Caki2 (cell line): ENCODE results near the gene MED12L. TPM values are rescaled to one million over a fixed set of nuclear protein-coding genes. Genes with fewer than 3 reads are reported as not detected.

Experiments
- DNase-seq: peaks from one replicate; pipeline ENCODE4 v3.0.0-alpha.2; 2015; ENCODE audit warnings: low read depth
- in situ Hi-C: cut with HindIII; loops from 2 replicates; pipeline ENCODE4 v1.10.0; 2016; ENCODE audit warnings: low sequenced_read_pairs, low pct_unique_long_range_greater_than_20kb, mixed read lengths
- total RNA-seq: library from RNA; depleted of rRNA; stranded (reverse); fragments of >200 nt; shearing (Covaris generic); gene quantifications from 2 replicates; pipeline ENCODE4 v1.2.3, GENCODE V29; 2014; ENCODE audit warnings: low replicate concordance

The MED12L gene
- total RNA-seq, 1 experiment from 2014 or later, result 0.24 TPM

DNA sequence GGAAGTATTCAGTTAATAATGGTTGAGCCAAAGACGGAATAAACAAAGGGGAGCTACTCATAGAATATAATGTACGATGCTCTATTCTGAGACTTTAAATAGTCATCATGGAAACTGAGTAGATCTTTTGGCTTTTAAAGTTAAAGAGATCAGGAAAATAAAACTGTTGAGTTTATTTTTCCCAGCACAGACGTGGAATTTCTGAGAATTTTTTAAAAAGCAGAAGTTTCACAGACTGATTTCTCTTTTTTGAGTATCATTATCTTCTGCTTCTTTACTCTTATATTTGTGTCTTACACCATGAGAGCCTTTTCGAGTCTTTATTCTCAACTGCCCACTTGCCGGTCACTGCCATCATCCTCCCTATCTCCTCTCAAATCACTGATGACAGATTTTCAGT lies 179.7 kb downstream of the MED12L start:
- in situ Hi-C loops, result no loop called here
- DNase-seq, result no peak

DNA sequence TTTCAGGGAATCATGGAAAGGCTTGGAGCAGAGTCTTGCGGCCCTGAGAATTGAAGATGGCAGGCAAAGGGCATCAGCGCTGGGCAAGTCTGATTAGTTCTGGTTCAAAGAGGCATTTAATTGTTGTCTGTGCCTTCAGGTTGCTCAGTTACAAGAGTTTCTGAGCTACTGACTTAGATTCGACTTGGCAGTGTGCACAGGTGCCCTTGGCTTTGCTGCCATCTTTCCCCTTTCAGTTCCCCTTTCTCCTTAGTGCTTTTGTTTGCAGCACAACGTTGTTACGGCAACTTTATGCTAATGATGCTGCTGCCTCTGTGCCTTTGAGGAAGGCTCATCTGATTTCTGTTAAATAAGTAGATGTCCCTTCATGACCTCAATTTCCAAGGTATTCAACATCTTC lies 180.4 kb downstream of the MED12L start:
- in situ Hi-C loops, result no loop called here
- no peak for DNase-seq

DNA sequence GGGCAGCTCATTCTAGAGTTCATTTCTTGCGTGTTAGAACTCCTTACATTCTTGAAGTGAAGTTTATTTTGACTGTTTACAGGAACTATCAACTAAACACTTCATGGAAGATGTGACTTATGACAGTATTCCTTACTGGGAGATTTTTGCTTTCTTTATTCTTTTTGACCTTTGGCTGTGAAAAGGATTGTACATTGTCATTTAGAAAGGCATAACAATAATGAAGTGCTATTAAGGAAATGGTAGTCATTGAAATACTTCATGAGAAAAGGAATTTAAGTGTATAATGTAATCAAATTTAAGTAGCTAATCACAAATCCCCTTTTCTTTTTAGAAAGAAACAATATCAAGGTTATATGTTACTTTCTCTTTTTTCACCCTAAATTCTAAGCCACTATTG lies 181.6 kb downstream of the MED12L start:
- in situ Hi-C loops, result no loop called here
- no peak for DNase-seq

DNA sequence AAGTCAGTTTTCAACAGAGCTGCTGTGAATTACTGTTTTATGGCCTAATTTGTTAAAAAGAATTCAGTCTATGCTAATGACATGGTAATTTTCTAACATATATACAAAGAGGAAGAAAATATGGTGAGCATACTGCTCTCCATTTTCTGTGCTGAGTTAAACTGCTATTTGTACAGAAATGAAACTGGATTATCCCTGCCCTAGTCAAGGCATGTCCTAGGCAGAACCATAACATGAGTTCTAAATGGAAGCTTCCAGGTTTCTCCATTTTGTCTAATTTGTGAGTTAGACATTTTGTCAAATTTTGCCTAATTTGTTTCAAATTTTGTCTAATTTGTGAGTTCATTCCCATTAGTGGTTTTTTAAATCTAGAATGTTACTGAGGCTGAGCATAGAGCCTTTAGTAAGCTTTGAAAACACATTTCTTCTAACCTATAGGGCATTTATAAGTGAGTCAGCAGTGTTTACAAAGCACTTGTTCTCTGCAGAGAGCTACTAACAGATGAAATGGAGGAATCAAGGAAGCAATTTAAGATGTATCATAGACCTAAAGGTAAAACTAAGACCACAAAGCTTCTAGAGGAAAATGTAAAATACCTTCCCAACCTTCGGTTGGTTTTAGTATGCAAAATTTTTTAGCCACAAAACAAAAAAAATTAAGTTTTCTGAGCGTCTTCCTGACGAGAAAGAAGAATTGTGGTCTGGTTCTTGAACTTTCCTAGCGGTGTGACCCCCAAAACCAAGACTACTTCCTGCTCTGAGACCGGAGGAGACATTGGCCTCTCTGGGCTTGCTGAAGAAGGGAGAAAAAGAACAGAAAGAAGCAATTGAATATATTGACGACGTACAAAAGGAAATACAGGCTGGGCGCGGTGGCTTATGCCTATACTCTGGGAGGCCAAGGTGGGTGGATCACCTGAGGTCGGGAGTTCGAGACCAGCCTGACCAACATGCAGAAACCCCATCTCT lies 183.1 kb downstream of the MED12L start:
- in situ Hi-C loops, result no loop called here
- DNase-seq, result no peak

DNA sequence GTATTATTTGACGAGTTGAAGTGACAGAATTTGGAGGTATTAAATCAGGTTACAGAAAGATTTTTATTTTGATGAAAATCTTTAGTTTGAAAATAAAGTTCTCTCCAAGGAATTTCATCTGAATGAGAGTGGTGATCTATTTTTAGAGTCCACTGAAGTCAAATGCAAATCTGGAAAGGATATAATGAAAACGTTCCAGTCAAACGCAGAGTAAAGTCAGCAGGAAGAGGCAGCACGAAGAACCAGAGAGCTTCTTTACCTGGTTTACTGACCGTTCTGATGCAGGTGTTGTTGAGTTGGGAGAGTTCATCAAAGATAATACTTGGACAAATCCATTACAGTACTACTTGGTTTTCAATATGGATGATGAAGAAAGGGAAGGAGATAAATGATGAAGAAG lies 184.2 kb downstream of the MED12L start:
- in situ Hi-C loops, result no loop called here
- no peak for DNase-seq

DNA sequence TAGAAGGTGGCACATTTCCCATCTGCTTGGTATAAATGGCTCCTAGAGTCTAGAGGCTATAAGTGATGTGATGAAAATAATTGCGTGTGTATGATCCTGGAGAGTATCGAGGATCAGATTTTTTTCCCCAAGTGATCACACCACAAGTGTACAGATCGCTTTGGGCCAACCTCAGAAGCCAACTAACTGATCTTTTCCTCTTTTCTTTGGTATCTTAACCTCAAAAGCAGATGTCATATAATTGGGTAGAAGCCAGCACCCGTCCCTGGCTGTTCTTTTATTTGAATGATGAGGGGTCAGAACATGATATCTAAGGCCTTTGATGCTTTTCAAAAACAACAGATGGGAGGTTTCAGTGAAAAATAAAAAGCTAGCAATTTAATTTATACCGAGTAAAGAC lies 189.6 kb downstream of the MED12L start:
- DNase-seq, result no peak
- in situ Hi-C loops, result no loop called here

DNA sequence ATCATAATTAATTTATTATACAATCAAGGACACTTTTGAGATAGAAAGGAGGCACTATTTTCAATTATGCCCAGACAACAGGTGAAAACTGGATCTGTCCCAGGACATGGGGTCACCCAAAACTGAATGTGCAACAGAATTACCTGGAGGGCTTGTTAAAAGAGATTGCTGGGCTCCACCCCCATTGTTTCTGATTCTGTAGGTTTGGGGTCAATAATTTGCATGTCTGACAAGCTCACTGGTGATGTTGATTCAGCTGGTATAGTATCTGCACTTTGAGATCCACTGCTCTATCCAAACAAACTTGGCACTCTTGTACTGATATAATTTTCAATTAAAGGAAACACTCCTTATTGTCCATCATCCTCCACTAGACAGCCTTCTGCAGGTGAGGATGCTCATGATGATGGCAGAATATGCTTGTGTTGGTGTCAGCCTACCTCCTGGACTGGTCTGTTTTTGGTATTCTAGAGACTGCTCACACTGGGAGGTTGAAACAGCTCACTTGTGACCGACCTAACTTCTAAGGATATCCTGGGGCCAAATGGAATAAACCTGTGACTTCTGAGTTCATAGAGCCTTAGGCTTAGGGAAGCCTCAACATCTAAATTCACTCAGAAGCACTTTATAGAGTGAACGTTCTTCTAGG lies 190.7 kb downstream of the MED12L start:
- DNase-seq, result no peak
- in situ Hi-C loops, result no loop called here

DNA sequence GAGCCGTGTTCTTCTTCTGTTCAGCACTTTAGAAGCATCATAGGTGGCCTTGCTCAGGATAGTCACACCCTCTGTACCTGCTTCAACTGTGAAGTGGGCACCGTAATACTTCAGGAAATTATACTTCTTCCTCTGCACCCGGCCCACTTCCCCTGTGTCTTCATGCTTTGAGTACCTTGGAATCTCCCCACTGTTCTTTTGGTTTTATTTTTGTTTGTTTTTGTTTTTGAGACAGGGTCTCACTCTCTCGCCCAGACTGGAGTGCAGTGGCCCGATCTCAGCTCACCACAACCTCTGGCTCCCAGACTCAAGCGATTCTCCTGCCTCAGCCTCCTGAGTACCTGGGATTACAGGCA lies 191.2 kb downstream of the MED12L start:
- no peak for DNase-seq
- in situ Hi-C loops, result no loop called here

DNA sequence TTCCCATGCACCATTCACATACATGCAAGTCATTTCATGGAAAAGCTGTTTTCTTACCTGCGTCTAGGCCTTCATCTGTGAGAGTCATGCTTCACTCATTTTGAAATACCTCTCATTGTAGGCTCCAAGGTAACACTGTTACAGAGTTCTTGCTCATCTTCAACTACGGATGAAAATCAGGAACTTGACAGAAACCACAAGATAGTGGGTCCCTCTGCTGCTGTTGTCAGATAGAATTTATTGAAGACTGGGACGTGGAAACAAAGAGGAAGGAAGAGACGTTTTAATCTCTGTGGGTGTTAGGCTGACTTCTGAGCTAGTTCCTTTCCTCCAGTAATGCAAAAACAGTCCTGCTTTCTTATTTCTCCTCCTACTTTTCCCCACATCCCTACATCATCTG lies 192.8 kb downstream of the MED12L start, which contains the start of gene P2RY14:
P2RY14 (minus strand) TSS at position 313 of the 400 bp plus-strand sequence. CDS start 64,226 bp downstream, outside the sequence.
- no peak for DNase-seq
- in situ Hi-C loops, result no loop called here

DNA sequence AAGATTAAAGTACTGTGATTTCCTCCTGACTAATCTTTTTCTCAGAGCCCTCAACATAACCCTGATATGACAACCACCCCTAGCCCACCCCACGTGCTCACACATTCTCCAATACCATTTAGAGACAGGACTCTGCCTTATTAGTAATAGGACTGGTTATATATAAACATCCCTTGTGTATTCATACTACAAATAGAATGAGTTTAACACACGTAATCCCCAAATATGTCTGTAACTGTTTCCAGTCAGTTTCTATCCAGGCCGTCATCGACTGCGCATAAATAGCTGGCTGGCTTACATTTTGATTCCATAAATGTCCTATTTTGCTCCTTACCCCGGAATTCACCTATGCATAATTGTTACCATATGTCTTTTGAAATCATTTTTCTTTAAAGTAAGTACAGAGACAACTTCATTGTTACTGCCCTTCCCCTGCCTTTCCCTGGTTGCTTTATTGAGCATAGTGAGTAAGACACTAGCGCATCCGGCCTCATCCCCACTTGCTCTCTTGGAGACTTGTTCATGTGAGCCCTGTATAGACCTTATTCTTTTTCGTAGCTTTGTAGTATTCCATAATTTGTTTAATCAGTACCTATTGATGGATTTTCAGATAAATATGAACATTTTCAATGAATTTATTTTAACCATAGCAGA lies 196.3 kb downstream of the MED12L start:
- DNase-seq, result no peak
- in situ Hi-C loops, result no loop called here

DNA sequence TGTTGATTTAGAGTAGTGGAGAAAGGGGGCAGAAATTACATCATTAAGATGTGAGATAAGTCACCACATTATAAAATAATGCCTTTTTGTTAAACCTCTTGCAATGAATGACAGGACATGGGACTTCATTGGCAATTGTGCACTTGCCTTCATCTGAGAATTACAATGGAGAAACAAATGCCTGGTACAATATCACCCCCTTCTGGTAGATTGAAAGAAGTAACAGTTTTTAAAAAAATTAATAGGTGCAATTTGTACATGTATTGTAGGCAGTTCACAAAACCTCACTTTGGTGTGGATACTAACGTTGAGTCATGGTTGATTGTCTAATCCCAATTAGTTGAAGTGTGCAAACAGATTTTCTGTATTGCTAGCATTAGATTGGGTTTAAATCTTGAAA lies 197.5 kb downstream of the MED12L start:
- in situ Hi-C loops, result no loop called here
- DNase-seq, result peak; percentile 42

DNA sequence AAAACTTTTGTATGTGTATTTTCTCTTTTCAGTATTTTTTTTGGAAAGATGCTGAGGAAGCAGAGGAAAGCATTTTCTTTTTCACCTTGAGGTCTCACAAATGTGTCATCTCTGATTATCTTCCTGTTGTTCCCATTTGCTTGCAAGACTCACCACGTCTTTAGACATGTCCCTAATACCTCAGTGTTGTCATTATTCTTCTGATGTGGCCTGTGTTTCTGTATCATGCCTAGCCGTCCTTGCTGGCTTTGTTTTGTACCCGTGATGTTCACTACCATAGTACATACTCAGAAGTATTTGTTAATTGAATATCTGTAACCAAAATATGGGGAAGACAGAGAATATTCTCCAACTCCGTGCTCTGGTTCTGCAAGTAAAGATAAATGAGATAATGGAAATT lies 197.9 kb downstream of the MED12L start:
- DNase-seq, result no peak
- in situ Hi-C loops, result no loop called here

DNA sequence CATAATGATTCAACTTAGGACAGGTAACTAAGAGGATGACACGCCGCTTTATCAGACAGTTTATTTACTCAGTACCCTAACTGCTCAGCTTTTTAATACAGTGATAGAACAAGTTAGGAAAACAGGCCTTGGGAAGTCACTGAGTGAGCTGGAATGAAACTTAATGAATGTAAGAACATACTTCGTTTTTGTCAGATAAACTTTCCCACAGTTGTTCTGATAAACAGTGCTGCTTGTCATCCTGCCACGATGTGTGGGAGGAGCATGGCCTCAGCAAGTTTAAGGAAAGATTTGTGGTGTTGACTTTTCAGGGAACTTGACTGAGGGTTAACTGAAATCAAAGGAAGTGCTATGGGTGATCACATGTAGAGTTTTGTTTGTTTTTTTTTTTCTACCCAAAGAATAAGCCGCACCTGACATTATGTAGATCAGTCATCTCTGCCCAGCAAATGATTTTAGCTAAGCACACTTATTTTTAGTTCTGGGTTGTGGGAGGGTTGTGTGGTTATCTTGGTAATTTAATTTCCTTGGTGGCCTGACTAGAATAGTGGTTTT lies 198.5 kb downstream of the MED12L start:
- in situ Hi-C loops, result no loop called here

DNA sequence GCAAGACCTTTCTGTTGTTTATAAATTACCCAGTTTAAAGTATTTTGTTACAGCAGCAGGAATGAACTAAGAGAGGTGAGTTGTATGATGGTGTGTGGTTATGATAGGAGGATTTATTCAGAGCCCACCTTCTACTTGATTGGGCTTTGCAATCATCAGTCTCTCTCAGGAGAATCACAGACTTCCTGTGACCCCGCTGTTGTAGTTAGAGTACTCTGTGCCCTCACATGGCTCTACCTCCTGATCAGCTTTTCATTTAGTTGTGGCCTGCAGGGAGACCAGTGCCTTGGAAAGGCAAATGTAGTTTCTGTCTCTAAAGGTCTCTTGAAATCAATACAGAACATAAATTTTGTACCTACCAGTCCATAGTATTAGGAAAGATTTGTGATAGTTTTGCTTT lies 200.5 kb downstream of the MED12L start:
- in situ Hi-C loops, result no loop called here
- no peak for DNase-seq

More for the DNA sequence above, 198.5 kb downstream of the MED12L start:
- peak; percentile 62 for DNase-seq

DNA sequence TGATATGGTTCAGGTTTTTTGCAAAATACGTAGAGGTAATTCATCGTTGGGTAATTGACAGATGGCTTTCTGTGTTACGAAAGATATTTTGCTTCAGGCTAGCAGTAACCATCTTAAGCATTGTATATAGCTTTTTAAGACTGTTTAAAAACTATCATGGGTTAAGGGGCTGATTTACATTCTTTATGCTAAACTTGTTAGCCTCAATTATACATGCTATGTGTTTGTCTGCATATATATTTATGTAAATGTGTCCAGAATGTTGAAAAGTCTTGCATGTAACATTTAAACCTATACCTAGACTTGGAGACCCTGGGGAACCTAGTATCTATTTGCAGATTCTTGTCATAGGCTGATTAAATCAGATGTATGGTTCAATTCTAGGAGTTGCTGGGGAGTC lies 204.0 kb downstream of the MED12L start:
- in situ Hi-C loops, result no loop called here
- no peak for DNase-seq

DNA sequence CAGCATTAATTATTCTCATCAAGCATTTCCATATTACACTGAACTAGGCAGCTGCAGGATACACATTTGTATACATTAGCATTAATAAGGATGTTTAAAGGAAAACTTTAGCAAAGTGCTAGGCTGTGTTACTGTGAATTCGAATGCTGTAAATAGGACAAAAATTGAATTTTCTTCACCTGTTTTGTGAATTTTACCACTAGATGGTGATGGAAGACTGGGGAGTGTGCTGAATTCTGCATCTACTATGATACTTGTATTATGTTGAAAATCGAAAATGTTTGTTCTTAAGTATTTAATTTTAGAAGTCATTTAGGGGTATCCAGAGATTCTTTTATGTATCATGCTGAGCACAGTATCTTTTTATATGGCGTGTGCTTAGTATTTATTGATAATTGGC lies 205.2 kb downstream of the MED12L start:
- DNase-seq, result no peak
- in situ Hi-C loops, result no loop called here

DNA sequence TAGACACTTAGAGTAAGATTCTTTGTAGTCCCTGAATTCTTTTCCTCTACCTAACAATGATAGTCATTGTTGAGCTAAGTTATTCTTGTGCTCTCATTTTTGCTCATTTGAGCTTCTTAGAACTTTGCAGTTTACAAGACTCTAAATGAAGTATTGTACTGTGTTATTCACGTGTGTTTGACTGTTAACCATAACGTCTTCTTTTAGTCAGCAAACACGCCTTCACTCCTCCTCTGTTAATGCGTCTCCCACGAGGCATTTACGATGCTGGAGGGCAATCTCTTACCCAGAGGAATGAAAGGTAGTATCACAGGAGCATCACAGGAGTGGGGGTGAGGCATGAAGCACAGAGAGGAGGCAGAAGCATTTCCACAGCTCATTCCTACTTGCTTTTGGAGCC lies 207.7 kb downstream of the MED12L start:
- DNase-seq, result no peak
- in situ Hi-C loops, result no loop called here

DNA sequence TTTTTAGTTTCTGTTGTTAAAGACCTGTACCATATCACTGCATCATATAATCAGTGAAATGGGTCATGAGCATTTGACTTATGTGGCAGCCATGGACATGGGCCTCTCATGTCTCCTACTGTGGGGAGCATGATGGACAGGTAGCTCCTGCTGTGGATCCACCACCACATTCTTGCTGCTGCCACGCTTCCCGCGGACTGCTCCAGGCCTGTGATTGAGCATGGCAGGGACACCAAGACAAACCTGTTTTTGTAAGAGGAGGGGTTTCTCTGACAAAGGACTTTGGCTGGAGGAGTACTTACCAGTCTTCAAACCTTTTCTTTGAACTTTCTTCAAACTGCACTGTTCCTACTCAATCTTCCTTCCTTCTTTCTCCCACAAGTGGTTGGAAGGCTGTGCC lies 210.8 kb downstream of the MED12L start:
- no peak for DNase-seq
- in situ Hi-C loops, result no loop called here

DNA sequence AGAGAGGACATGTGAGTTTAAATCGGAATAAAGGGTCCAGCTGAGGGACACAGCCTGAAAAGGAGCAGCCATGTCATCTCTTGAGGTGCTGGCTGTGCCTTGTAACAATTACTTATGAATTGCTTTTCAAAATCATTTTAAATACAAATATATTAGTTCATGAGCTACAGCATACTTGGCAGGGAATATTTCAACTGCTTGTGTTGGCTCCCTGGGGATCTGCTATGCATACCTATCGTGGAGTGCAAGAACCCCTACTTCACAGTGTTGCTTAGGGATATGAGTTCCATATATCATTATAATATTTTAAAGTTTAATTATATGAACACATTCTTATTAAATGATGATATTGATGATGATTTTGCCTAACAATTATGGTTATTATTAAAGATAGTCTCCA lies 212.0 kb downstream of the MED12L start:
- in situ Hi-C loops, result no loop called here
- DNase-seq, result no peak
